Left lung (tissue), 10 donors: ENCODE measurements around the gene NOM1. TPM values are rescaled to one million over a fixed set of nuclear protein-coding genes. Genes with fewer than 3 reads are reported as not detected.
"Not testable (repeated sequence)": the region's sequence is repeated elsewhere in the genome, so short reads cannot be mapped to it uniquely, and the experiment has no call there.

Source experiments
- ATAC-seq: fragments of 200-7000 bp; cut with Tn5 transposase; one replicate; pipeline ENCODE4 v1.9.1; 2020; ENCODE audit warnings: moderate library complexity
- DNase-seq, 4 donors: peaks; one replicate each; pipeline ENCODE4 v3.0.0-alpha.2; 2013 to 2020
- H3K27ac ChIP-seq, 2 donors: fragments of 200-600 bp; sonication (generic) in 1 of 2; one replicate each; pipeline versions ENCODE4 v1.5.0 to v1.8.0; 2020 to 2021
- H3K27me3 ChIP-seq, 2 donors: fragments of 200-600 bp; sonication (generic) in 1 of 2; one replicate each; pipeline versions ENCODE4 v1.5.0 to v1.8.0; 2020 to 2021
- H3K36me3 ChIP-seq, 2 donors: fragments of 200-600 bp; sonication (generic) in 1 of 2; one replicate each; pipeline versions ENCODE4 v1.5.0 to v1.8.0; 2020 to 2021
- H3K4me1 ChIP-seq, 2 donors: fragments of 200-600 bp; one replicate each; pipeline ENCODE4 v1.8.0; 2021
- H3K4me3 ChIP-seq, 2 donors: fragments of 200-600 bp; sonication (generic) in 1 of 2; one replicate each; pipeline versions ENCODE4 v1.5.0 to v1.8.0; 2020 to 2021; ENCODE audit warnings: mild to moderate bottlenecking in 1 of 2
- H3K9me3 ChIP-seq, 2 donors: fragments of 200-600 bp; sonication (generic) in 1 of 2; one replicate each; pipeline versions ENCODE4 v1.5.0 to v1.8.0; 2020 to 2021
- intact Hi-C, 2 donors: fragments of 100-400 bp; cut with DNase I; formaldehyde crosslinking; loops; one replicate each; pipeline versions ENCODE4 v1.11.2 to v1.14.2; 2022
- polyA plus RNA-seq, 6 donors: library from polyadenylated mRNA; unstranded; fragments of 120-200 nt; gene quantifications; one replicate each; pipeline ENCODE4 v1.2.1, GENCODE V29; 2013; ENCODE audit not compliant: insufficient read length in 6 of 6
- total RNA-seq, 2 donors: library from RNA; stranded (reverse); fragmentation: NEBNext Ultra II Directional; extraction: Animal tissue kit (Norgen Biotek cat#: 25700); gene quantifications; one replicate each; pipeline ENCODE4 v1.2.1, GENCODE V29; 2021
- TF ChIP-seq, protein P1 (sequence below), 2 donors: fragments of 200-600 bp; sonication (generic) in 1 of 2; IDR thresholded peaks; one replicate each; pipeline versions ENCODE4 v1.5.0 to v1.8.0; 2021; ENCODE audit warnings: antibody characterized with exemption in 2 of 2
- donor health status: DM: no; HTN: yes; CAD: no.
- donor health status: DM: no; HTN: no; CAD: no.

NOM1 gene
- total and polyA plus RNA-seq, 8 donors: 14.3 to 36.4 (median 29.4) TPM

DNA sequence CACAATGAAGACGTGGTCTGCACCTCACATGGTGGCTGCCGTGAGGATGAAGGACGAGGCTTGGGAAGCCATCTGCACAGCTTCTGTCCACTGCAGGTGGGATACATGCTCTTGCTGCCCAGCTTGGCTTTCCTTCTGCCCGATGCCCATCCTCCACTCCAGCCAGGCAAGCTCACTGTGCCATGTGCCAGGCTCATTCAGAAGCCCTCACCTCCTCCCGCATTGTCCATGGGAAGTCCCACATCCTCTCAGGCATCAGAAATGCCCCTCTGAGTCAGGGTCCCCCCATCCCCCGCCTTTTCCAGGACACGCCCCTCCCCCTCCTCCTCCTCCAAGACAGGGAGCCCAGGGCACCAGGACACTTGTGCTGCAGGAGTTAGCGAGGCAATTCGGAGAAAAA, 4.6 kb upstream of the NOM1 start:
- Histone ChIP-seq H3K27me3 (peaks cover 0 to 36% of the 10 kb centered on the region in 2 donors), H3K9me3 (peaks cover 0 to 1% of the 10 kb centered on the region in 2 donors), H3K4me1 (no peaks in the 10 kb centered on the region), H3K4me3 (no peak overlapping the region), H3K27ac (no peak overlapping the region), H3K36me3 (no peaks in the 10 kb centered on the region)
- intact Hi-C loops: no loop called here
- TF ChIP-seq, protein P1, sequence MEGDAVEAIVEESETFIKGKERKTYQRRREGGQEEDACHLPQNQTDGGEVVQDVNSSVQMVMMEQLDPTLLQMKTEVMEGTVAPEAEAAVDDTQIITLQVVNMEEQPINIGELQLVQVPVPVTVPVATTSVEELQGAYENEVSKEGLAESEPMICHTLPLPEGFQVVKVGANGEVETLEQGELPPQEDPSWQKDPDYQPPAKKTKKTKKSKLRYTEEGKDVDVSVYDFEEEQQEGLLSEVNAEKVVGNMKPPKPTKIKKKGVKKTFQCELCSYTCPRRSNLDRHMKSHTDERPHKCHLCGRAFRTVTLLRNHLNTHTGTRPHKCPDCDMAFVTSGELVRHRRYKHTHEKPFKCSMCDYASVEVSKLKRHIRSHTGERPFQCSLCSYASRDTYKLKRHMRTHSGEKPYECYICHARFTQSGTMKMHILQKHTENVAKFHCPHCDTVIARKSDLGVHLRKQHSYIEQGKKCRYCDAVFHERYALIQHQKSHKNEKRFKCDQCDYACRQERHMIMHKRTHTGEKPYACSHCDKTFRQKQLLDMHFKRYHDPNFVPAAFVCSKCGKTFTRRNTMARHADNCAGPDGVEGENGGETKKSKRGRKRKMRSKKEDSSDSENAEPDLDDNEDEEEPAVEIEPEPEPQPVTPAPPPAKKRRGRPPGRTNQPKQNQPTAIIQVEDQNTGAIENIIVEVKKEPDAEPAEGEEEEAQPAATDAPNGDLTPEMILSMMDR (IDR thresholded peaks at IDR 0.05): no peak
- no peak for ATAC-seq
- no peak for DNase-seq

DNA sequence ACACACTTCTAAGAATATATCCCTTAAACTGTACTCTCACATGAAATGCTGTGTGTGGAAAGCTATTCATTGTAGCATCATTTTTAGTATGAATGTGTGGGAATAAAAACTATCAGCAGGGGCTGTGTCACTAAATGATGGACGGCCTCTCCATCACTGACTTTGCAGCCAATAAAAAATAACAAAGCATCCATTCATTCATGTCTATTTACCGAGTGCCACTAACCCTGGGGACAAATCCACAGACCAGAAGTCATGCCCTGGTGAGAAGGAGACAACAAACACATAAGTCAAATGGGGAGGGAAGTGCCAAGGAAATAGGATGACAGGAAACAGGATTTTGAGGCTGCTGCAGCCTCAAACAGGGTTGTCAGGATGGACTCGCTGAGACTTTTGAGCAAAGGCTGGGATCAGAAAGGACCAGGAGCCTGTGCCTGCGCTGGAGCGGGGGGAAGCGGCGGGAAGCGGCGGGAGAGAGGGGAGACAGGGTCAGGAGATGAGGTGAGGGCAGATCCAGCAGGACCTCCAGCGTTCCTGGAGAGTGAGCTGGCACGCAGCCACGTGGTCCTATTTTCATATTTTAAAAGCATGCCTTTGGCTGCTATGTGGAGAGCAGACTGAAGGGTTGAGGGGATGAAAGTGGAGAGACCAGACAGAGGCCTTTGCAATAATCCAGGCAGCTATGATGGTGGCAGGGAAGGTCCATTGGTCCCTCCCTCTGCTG, 2.2 kb upstream of the NOM1 start:
- Histone ChIP-seq H3K4me3 (no peak overlapping the region), H3K36me3 (peaks cover 0 to under 1% of the 10 kb centered on the region in 2 donors), H3K27ac (no peak overlapping the region), H3K27me3 (peaks cover 0 to 35% of the 10 kb centered on the region in 2 donors), H3K4me1 (peaks cover 9 to 21% of the 10 kb centered on the region in 2 donors), H3K9me3 (no peaks in the 10 kb centered on the region)
- TF ChIP-seq, protein P1 (IDR thresholded peaks at IDR 0.05): no peak
- intact Hi-C loops: no loop called here
- no peak for DNase-seq
- ATAC-seq: no peak

DNA sequence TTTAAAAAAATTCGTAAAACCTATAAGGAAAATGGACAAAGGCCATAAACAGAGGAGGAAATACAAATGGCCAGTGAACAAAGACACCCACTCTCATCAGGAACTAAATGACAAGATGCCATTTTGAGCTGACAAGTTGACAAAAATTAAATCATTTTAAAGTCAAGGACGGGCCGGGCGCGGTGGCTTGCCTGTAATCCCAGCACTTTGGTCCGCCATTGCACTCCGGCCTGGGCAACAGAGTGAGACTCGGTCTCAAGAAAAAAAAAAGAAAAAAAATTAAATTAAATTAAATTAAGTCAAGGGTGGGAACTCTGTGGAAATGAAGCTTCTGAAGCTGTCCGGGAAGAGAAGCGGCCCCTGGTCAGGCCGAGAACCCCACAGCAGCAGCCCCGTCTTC, 1.2 kb upstream of the NOM1 start:
- Histone ChIP-seq H3K9me3 (no peaks in the 10 kb centered on the region), H3K27me3 (peaks cover 0 to 24% of the 10 kb centered on the region in 2 donors), H3K4me1 (peaks cover 9 to 25% of the 10 kb centered on the region in 2 donors), H3K36me3 (peaks cover 0 to 11% of the 10 kb centered on the region in 2 donors), H3K4me3 (peak overlapping the region; percentile 85 to 100), H3K27ac (peak overlapping the region; percentile 26 to 66)
- DNase-seq (no peak), ATAC-seq (no peak)
- intact Hi-C loops: no loop called here
- TF ChIP-seq, protein P1 (IDR thresholded peaks at IDR 0.05): no peak

DNA sequence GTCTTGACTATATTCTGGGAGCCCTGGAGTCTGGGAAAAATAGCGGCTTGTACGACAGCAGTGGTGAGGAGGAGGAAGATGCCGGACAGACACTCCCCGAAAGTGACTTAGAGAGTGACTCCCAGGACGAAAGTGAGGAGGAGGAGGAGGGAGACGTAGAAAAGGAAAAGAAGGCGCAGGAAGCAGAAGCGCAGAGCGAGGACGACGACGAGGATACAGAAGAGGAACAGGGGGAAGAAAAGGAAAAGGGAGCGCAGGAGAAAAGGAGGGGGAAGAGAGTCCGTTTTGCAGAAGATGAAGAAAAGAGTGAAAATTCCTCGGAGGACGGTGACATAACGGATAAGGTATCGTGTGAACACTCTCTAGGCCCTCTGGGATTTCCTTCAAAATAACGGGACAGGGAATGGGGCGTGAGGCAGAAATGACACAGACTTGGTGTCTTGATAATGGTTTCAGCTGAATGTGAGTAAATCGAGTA, 908 bp downstream of the NOM1 start:
- intact Hi-C loops: no loop called here
- Histone ChIP-seq H3K4me1 (peaks cover 9 to 25% of the 10 kb centered on the region in 2 donors), H3K27me3 (peaks cover 0 to 3% of the 10 kb centered on the region in 2 donors), H3K27ac (peak overlapping the region in 1 of 2 donors; percentile 74), H3K9me3 (no peaks in the 10 kb centered on the region), H3K4me3 (peak overlapping the region; percentile 85 to 100), H3K36me3 (peaks cover 0 to 32% of the 10 kb centered on the region in 2 donors)
- no peak for DNase-seq
- ATAC-seq: no peak
- TF ChIP-seq, protein P1 (IDR thresholded peaks at IDR 0.05): no peak

DNA sequence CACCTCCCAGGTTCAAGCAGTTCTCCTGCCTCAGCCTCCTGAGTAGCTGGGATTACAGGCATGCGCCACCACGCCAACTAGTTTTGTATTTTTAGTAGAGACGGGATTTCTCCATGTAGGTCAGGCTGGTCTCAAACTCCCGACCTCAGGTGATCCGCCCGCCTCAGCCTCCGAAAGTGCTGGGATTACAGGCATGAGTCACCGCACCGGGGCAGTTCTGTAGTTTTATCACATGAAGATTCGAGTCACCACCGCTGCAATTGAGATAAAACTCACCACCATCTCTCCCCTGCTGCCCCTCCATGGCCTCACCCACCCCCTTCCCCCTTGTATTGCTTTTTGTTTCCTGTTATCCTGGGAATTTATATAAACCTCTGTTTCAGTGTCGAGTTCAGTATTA, 3.7 kb downstream of the NOM1 start:
- DNase-seq, H3K27ac ChIP-seq, intact Hi-C loops, H3K27me3 ChIP-seq, H3K4me3 ChIP-seq, H3K9me3 ChIP-seq, ATAC-seq: not testable (repeated sequence)
- Histone ChIP-seq H3K36me3 (peaks cover 0 to 60% of the 10 kb centered on the region in 2 donors), H3K4me1 (peaks cover 9 to 25% of the 10 kb centered on the region in 2 donors)
